Activated CD4-positive, alpha-beta T cell treated with anti-CD3 and anti-CD28 coated beads for 1 hour (primary cell): ENCODE data around the gene SREBF2.
A peak's percentile ranks its signal among the peaks of the same experiment; 100 is the strongest.
"Not testable (repeated sequence)": the region's sequence is repeated elsewhere in the genome, so short reads cannot be mapped to it uniquely, and the experiment has no call there.

Source experiments
- DNase-seq: peaks from one replicate; pipeline ENCODE4 v3.0.0-alpha.2; 2020

SREBF2 gene

GRCh38 chr22:41821471-41822316 lies 11.2 kb upstream of the SREBF2 start:
- no peak for DNase-seq

DNA sequence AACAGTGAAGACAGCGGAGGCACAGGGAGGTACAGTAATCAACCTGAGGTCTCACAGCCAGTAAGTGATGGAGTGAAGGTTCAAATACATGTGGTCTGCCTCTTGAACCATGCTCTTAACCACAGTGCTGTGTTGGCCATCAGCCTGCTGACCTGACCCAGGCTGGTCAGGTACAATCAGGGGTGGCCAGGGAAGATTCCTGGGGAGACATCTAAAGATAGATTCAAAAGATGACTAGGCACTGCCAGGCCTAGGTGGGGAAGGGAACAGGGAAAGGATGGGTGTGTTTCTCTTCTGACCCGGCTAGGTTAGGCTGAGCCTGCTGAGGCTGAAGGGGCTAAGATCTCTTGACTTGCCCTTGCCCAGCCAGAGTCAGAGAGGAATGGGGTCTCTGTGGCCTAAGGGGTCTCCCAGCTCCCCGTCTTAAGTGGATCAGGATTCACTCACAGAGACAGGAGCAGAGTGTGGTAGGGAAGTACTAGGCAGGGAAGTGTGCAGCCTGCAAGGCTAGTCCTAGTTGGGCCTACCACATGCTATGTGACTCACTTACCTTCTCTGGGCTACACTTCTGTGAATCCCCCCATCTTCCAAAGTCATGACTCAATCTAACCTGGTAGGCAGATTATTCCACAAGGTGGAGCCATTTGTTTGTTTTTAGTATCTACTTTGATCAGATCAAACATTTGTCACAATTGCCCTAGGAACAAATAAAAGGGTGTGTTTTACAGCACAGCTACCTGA lies 10.4 kb upstream of the SREBF2 start:
- DNase-seq, result no peak

DNA sequence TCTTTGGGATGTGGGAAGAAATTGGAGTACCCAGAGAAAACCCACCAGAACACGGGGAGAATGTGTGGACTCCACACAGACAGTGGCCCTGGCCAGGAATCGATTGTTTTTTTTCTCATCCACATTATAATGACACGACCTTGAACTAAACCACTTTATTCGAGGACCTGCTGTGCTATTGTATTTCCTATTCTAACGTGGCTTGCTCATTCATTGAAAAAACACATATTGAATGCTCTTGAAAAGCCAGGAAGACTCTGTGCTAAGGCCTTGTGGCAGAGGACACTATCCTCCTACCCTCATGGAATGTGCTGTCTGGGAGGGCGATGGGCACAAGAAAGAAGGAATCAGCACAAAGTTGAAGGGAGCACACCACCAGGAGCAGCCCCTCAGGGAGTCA lies 9.1 kb upstream of the SREBF2 start:
- DNase-seq, result no peak

DNA sequence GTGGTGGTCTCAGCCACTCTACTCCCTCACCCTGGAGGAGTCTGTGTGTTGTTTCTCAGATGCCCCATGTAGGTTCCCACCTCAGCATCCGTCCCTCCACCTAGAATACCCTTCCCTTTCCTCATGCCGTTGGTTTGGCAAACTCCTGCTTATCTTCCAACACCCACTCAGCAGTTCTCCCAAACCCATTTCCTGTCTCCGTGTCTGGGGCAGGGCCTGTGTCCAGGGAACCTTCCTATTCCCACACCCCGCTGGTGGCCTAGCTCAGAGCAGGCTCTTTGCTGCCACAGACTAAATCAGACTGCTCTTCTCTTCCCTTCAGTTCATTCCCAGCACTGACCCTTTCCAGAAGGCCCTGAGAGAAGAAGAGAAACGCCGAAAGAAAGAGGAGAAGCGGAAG lies 7.5 kb upstream of the SREBF2 start:
- no peak for DNase-seq

DNA sequence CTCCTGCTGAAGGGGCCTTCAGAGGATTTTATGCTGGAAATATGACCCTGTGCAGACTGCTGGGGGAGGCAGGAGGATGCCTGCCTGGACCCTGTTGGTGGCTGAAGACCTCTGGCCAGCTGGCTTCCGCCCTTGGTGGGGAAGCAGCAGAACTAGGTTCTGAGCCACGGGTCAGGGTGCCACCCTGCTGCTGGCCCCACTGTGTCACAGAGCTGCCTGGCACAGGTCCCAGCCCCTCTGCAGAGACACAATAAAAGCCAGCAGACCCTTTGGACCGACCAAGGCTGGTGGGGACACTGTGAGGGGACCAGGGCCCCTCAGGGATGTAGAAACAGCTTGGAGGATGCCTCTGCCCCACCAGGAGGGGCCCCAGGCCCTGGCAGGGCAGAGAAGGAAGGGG lies 6.9 kb upstream of the SREBF2 start:
- no peak for DNase-seq

GRCh38 chr22:41826430-41827383 lies 6.2 kb upstream of the SREBF2 start:
- DNase-seq, result no peak

DNA sequence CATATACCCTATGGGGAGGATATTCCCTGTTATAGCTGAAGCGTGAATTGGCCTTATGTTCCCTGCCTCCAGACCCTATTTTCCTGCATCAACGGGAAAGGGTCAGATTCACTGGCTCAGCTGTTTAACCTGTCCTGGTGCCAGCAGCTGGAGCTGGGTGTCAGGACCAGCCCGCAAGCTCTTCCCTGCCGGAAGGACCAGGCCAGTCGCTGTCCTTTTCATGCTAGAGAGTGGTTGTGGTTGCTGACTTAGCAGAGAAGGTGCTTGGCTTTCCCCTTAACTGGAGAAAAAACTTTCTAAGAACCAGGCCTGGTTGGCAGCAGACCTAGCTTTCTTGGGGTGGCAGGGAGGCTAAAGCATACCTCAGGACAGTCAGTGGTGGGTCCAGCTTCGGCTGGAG lies 5.2 kb upstream of the SREBF2 start:
- DNase-seq, result no peak

GRCh38 chr22:41828516-41828915 lies 4.4 kb upstream of the SREBF2 start:
- no peak for DNase-seq

DNA sequence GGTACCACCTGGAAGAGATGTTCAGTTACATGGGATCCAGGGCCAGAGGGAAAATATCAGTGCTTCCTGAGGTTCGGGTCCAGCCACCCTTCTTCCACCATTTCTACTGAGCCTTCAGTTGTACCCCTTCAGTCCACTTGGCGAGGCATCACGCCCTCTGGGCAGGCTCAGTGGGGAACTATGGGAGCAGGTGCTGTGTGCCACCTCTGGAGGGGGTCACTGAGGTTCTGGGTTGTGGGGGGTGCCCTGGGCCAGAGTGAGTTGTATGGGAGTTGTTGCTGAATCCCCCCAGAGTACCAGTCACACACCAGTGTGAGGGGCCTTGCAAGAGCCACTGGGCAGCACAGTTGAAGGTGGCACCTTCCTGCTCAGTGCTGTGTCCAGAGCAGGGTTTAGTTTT lies 2.7 kb upstream of the SREBF2 start:
- no peak for DNase-seq

DNA sequence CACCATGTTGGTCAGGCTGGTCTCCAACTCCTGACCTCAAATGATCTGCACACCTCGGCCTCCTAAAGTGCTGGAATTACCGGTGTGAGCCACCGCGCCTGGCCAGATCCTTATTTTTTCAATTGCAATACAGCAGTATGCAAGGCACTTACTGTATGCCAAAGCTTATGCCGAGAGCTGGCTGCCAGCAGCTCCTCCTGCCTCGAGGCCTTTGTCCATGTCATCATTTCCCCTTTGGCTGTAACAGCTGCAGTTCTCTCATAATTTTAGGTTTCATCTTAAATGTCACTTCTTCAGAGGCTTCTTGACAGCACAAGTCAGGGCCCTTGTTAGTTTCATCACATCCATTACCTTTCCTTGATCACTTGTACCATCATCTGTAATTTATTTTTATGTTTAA lies 1.5 kb upstream of the SREBF2 start:
- no peak for DNase-seq

- DNase-seq, result no peak
Measured at GRCh38 chr22:41831828-41832552, 915 bp upstream of the SREBF2 start.

DNA sequence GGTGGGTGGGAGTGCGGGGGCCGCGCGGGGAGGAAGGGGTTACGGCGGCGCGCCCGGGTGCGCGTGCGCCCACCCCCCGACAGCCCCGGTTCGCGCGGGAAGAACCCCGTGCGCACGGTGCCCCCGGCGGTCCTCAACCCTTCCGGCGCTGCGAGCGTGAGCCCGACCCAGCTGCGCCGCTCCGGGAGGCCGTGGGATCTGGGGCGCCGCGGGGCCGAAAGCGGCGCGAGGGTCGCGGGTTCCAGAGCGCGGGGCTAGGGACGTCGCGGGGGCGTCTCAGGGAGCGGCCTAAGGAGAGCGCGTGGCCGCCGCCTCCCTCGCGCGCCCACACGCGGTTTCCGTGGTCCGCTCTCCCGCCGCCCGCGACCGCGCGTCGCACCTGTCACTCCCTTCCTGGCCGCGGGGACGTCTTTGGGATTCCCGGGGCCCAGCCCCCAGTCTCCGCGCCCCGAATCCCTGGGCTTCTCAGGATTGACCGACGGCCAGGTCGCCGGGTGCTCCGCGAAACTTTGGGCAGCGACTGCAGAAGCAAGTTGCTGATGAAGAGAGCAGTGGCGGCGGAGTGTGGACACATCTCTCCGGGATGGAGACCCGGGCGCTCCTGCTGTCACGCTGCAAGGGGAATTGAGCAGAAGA lies 582 bp downstream of the SREBF2 start:
- DNase-seq, result peak; percentile 16

GRCh38 chr22:41834005-41834944 lies 1.4 kb downstream of the SREBF2 start:
- DNase-seq, result no peak

DNA sequence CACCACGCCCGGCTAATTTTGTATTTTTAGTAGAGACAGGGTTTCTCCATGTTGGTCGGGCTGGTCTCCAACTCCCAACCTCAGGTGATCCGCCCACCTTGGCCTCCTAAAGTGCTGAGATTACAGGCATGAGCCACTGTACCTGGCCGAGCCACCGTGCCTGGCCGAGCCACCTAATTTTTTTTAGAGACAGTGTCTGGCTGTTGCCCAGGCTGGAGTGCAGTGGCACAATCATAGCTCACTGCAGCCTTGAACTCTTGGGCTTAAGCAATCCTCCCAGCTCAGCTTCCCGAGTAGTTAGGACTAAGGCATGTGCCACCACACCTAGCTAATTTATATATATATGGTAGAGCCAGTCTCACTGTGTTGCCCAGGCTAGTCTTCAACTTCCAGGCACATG lies 2.6 kb downstream of the SREBF2 start:
- not testable (repeated sequence) for DNase-seq

GRCh38 chr22:41836551-41836950 lies 3.6 kb downstream of the SREBF2 start:
- DNase-seq, result no peak

GRCh38 chr22:41838842-41839618 lies 6.1 kb downstream of the SREBF2 start:
- DNase-seq, result no peak

DNA sequence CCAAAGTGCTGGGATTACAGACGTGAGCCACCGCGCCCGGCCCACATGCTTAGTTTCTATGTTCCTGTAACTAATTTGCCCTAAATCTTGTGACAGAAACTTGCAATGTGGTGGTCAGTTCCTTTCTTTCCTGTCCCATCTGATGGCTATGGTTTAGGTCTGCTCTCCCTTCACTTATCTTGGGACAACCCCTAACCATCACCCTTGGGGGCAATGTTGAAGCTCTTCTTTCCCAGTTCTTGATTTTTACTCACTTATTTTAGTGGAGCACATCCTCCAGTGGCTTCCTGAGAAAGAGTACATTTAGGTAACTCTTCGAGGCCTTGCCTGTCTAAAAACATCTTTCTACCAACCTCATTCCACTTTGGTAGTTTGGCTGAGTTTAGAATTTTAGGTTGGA lies 7.3 kb downstream of the SREBF2 start:
- no peak for DNase-seq

GRCh38 chr22:41841085-41841712 lies 8.3 kb downstream of the SREBF2 start:
- no peak for DNase-seq
